Measurements from ENCODE around the gene CREBRF. TPM values are rescaled to one million over a fixed set of nuclear protein-coding genes. Genes with fewer than 3 reads are reported as not detected.

CREBRF gene
- polyA plus RNA-seq, 1 experiment = 11.2 TPM

GRCh38 chr5:173098787-173099186 is 42.6 kb downstream of the CREBRF start:
- ChIA-PET POLR2A (no interaction called here), CTCF (interaction anchor here (1.4 kb wide), 1 partner anchor 9 kb away, joined by 5 read pairs; no protein-coding TSS in a partner anchor)

GRCh38 chr5:173099461-173099860 is 43.3 kb downstream of the CREBRF start:
- POLR2A ChIA-PET = no interaction called here
- peaks cover 5% of the 10 kb centered on the region; the same call in 1 of the 2 replicates for H3K36me3 ChIP-seq (ENCODE audit: control insufficient read depth, insufficient read depth, low read length)
- TF ChIP-seq, protein P1, sequence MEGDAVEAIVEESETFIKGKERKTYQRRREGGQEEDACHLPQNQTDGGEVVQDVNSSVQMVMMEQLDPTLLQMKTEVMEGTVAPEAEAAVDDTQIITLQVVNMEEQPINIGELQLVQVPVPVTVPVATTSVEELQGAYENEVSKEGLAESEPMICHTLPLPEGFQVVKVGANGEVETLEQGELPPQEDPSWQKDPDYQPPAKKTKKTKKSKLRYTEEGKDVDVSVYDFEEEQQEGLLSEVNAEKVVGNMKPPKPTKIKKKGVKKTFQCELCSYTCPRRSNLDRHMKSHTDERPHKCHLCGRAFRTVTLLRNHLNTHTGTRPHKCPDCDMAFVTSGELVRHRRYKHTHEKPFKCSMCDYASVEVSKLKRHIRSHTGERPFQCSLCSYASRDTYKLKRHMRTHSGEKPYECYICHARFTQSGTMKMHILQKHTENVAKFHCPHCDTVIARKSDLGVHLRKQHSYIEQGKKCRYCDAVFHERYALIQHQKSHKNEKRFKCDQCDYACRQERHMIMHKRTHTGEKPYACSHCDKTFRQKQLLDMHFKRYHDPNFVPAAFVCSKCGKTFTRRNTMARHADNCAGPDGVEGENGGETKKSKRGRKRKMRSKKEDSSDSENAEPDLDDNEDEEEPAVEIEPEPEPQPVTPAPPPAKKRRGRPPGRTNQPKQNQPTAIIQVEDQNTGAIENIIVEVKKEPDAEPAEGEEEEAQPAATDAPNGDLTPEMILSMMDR (IDR thresholded peaks at IDR 0.05; ENCODE audit: insufficient read depth, low read depth, low read length) = no peak
- H3K27me3 ChIP-seq (ENCODE audit: control insufficient read depth, insufficient read depth, low read length) = no peaks in the 10 kb centered on the region
- CTCF ChIA-PET = interaction anchor here (1.4 kb wide), 1 partner anchor 9 kb away, joined by 5 read pairs; no protein-coding TSS in a partner anchor
- no peak overlapping the region for H3K4me3 ChIP-seq (ENCODE audit: low read depth, low read length)
- no peak for DNase-seq (ENCODE audit: low read depth)

More at GRCh38 chr5:173098787-173099186, 42.6 kb downstream of the CREBRF start:
- TF ChIP-seq, protein P1 (IDR thresholded peaks at IDR 0.05; ENCODE audit: insufficient read depth, low read depth, low read length) = no peak
- Histone ChIP-seq H3K36me3 (ENCODE audit: control insufficient read depth, insufficient read depth, low read length) (peaks cover 5% of the 10 kb centered on the region; the same call in 1 of the 2 replicates), H3K4me3 (ENCODE audit: low read depth, low read length) (no peak overlapping the region), H3K27me3 (ENCODE audit: control insufficient read depth, insufficient read depth, low read length) (no peaks in the 10 kb centered on the region)
- DNase-seq (ENCODE audit: low read depth) = no peak

DNA sequence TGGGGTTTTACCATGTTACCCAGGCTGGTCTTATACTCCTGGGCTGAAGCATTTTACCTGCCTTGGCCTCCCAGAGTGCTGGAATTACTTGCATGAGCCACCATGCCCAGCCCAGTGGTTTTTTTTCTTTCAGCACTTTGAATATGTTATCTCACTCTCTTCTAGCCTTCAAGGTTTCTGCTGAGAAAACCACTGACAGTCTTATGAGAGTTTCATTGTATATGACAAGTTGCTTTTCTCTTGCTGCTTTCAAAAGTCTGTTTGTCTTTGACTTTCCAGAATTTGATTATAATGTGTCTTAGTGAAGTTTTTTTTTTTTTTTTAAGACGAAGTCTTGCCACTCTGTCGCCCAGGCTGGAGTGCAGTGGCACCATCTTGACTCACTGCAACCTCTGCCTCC is 45.1 kb downstream of the CREBRF start:
- Histone ChIP-seq H3K27me3 (ENCODE audit: control insufficient read depth, insufficient read depth, low read length) (no peaks in the 10 kb centered on the region), H3K36me3 (ENCODE audit: control insufficient read depth, insufficient read depth, low read length) (peaks cover 5% of the 10 kb centered on the region; the same call in 1 of the 2 replicates), H3K4me3 (ENCODE audit: low read depth, low read length) (no peak overlapping the region)
- DNase-seq (ENCODE audit: low read depth) = no peak
- POLR2A ChIA-PET = no interaction called here
- CTCF ChIA-PET = no interaction called here
- TF ChIP-seq, protein P1 (IDR thresholded peaks at IDR 0.05; ENCODE audit: insufficient read depth, low read depth, low read length) = no peak

GRCh38 chr5:173103411-173103810 is 47.3 kb downstream of the CREBRF start:
- Histone ChIP-seq H3K36me3 (ENCODE audit: control insufficient read depth, insufficient read depth, low read length) (peaks cover 5% of the 10 kb centered on the region; the same call in 1 of the 2 replicates), H3K27me3 (ENCODE audit: control insufficient read depth, insufficient read depth, low read length) (no peaks in the 10 kb centered on the region), H3K4me3 (ENCODE audit: low read depth, low read length) (no peak overlapping the region)
- POLR2A ChIA-PET = interaction anchor here (0.5 kb wide), 1 partner anchor 41 kb away, joined by 3 read pairs; no protein-coding TSS in a partner anchor
- CTCF ChIA-PET = interaction anchor here (1.1 kb wide), 1 partner anchor 93 kb away, joined by 3 read pairs; no protein-coding TSS in a partner anchor
- no peak for DNase-seq (ENCODE audit: low read depth)
- TF ChIP-seq, protein P1 (IDR thresholded peaks at IDR 0.05; ENCODE audit: insufficient read depth, low read depth, low read length) = no peak

GRCh38 chr5:173108914-173109313 is 52.8 kb downstream of the CREBRF start:
- ChIA-PET POLR2A (interaction anchor here (0.6 kb wide), 1 partner anchor 32 kb away, joined by 3 read pairs; no protein-coding TSS in a partner anchor), CTCF (interaction anchor here (1.5 kb wide), 1 partner anchor 36 kb away, joined by 4 read pairs; the partner anchor contains the start of gene BNIP1)
- TF ChIP-seq, protein P1 (IDR thresholded peaks at IDR 0.05; ENCODE audit: insufficient read depth, low read depth, low read length) = no peak
- peaks cover 6% of the 10 kb centered on the region for H3K36me3 ChIP-seq (ENCODE audit: control insufficient read depth, insufficient read depth, low read length)
- H3K4me3 ChIP-seq (ENCODE audit: low read depth, low read length) = no peak overlapping the region
- no peak for DNase-seq (ENCODE audit: low read depth)
- no peaks in the 10 kb centered on the region for H3K27me3 ChIP-seq (ENCODE audit: control insufficient read depth, insufficient read depth, low read length)

All from BJ (cell line).